ENCODE results near the gene MAP2K5.

The MAP2K5 gene

GRCh38 chr15:67678993-67679392, 136.5 kb downstream of the MAP2K5 start:
- DNase-seq = no peak

GRCh38 chr15:67680641-67681040, 138.1 kb downstream of the MAP2K5 start:
- peak in 1 of 4 experiments; percentile 2 for DNase-seq

- DNase-seq = peak in 3 of 4 experiments; percentile 27 to 52 (median 45)
Observed at GRCh38 chr15:67685008-67685599, 142.6 kb downstream of the MAP2K5 start.

GRCh38 chr15:67685716-67686115, 143.2 kb downstream of the MAP2K5 start:
- DNase-seq = no peak

- no peak for DNase-seq
Observed at GRCh38 chr15:67690936-67691335, 148.4 kb downstream of the MAP2K5 start.

- no peak for DNase-seq
Observed at GRCh38 chr15:67691450-67691849, 148.9 kb downstream of the MAP2K5 start.

- DNase-seq = no peak
Observed at GRCh38 chr15:67692573-67692972, 150.1 kb downstream of the MAP2K5 start.

GRCh38 chr15:67696087-67696486, 153.6 kb downstream of the MAP2K5 start:
- no peak for DNase-seq

GRCh38 chr15:67700023-67700422, 157.5 kb downstream of the MAP2K5 start:
- DNase-seq = no peak

GRCh38 chr15:67701669-67702068, 159.2 kb downstream of the MAP2K5 start:
- DNase-seq = no peak

- DNase-seq = no peak
Observed at GRCh38 chr15:67707520-67708283, 165.2 kb downstream of the MAP2K5 start.

- DNase-seq = no peak
Observed at GRCh38 chr15:67708500-67708899, 166.0 kb downstream of the MAP2K5 start.

GRCh38 chr15:67715170-67715569, 172.7 kb downstream of the MAP2K5 start:
- no peak for DNase-seq

GRCh38 chr15:67716171-67716570, 173.7 kb downstream of the MAP2K5 start:
- DNase-seq = no peak

- no peak for DNase-seq
Observed at GRCh38 chr15:67717776-67718175, 175.3 kb downstream of the MAP2K5 start.

GRCh38 chr15:67719330-67719959, 176.9 kb downstream of the MAP2K5 start:
- no peak for DNase-seq

GRCh38 chr15:67720556-67721175, 178.2 kb downstream of the MAP2K5 start:
- peak; percentile 19 to 38 (median 33) for DNase-seq

- no peak for DNase-seq
Observed at GRCh38 chr15:67722030-67722817, 179.7 kb downstream of the MAP2K5 start.

GRCh38 chr15:67723294-67724024, 181.0 kb downstream of the MAP2K5 start:
- DNase-seq = no peak

- DNase-seq = peak in 3 of 4 experiments; percentile 6 to 13 (median 6)
Observed at GRCh38 chr15:67724691-67725375, 182.3 kb downstream of the MAP2K5 start.

- DNase-seq = no peak
Observed at GRCh38 chr15:67730135-67730534, 187.6 kb downstream of the MAP2K5 start.
